Astrocyte (in vitro differentiated cells and primary cell): ENCODE results near the gene ZNF222.

ENCODE experiments used
- CTCF ChIP-seq: IDR thresholded peaks from 2 replicates; pipeline ENCODE4 v1.5.1; 2011; ENCODE audit warnings: low read depth, mild to moderate bottlenecking, inconsistent platforms, low read length, moderate library complexity; ENCODE audit not compliant: insufficient read depth
- EZH2 ChIP-seq: IDR thresholded peaks from 2 replicates; pipeline ENCODE4 v1.6.1; 2012; ENCODE audit warnings: mild to moderate bottlenecking, low read length, inconsistent platforms; ENCODE audit not compliant: insufficient read depth

GRCh38 chr19:44002566-44003460 lies 22.4 kb upstream of the ZNF222 start, which contains the start of gene ZNF230:
- TF ChIP-seq CTCF, result no peak
- no peak for TF ChIP-seq EZH2
